Cerebellar cortex (tissue), 1 donor: ENCODE data around the gene RHEB.
"Not testable (repeated sequence)": the region's sequence is repeated elsewhere in the genome, so short reads cannot be mapped to it uniquely, and the experiment has no call there.

Experiments used
- DNase-seq: peaks from one replicate; pipeline ENCODE4 v3.0.0-alpha.2; 2015; ENCODE audit warnings: low spot score

The RHEB gene

GRCh38 chr7:151524845-151525244 is 5.2 kb upstream of the RHEB start:
- no peak for DNase-seq

- no peak for DNase-seq
Measured at GRCh38 chr7:151524331-151524730, 4.6 kb upstream of the RHEB start.

- peak; percentile 29 for DNase-seq
Measured at GRCh38 chr7:151520419-151521261, 945 bp upstream of the RHEB start.

- DNase-seq: not testable (repeated sequence)
Measured at GRCh38 chr7:151518947-151519764, 539 bp downstream of the RHEB start.

- DNase-seq: peak; percentile 44
Measured at GRCh38 chr7:151518105-151518946, 1.4 kb downstream of the RHEB start.

- no peak for DNase-seq
Measured at GRCh38 chr7:151517601-151518104, 2.0 kb downstream of the RHEB start.

- DNase-seq: no peak
Measured at GRCh38 chr7:151515276-151515565, 4.5 kb downstream of the RHEB start.

GRCh38 chr7:151514461-151515275 is 5.0 kb downstream of the RHEB start:
- DNase-seq: no peak

GRCh38 chr7:151513133-151513532 is 6.6 kb downstream of the RHEB start:
- DNase-seq: no peak

GRCh38 chr7:151512353-151512752 is 7.3 kb downstream of the RHEB start:
- no peak for DNase-seq

- no peak for DNase-seq
Measured at GRCh38 chr7:151511946-151512345, 7.7 kb downstream of the RHEB start.

GRCh38 chr7:151511270-151511669 is 8.4 kb downstream of the RHEB start:
- no peak for DNase-seq

- no peak for DNase-seq
Measured at GRCh38 chr7:151509670-151510333, 9.9 kb downstream of the RHEB start.

GRCh38 chr7:151508991-151509390 is 10.7 kb downstream of the RHEB start:
- DNase-seq: no peak

- DNase-seq: no peak
Measured at GRCh38 chr7:151507806-151508205, 11.9 kb downstream of the RHEB start.

- DNase-seq: peak; percentile 39
Measured at GRCh38 chr7:151506901-151507382, 12.8 kb downstream of the RHEB start.

GRCh38 chr7:151505836-151506468 is 13.7 kb downstream of the RHEB start:
- DNase-seq: no peak

GRCh38 chr7:151505433-151505832 is 14.3 kb downstream of the RHEB start:
- no peak for DNase-seq

- DNase-seq: no peak
Measured at GRCh38 chr7:151504715-151505326, 14.9 kb downstream of the RHEB start.
